Measurements from ENCODE around the gene ZSCAN2.

The ZSCAN2 gene

GRCh38 chr15:84669726-84670125 is 68.9 kb downstream of the ZSCAN2 start:
- DNase-seq (ENCODE audit: low read depth, low spot score) = no peak

- DNase-seq (ENCODE audit: low read depth, low spot score) = no peak
Measured at GRCh38 chr15:84671211-84671610, 70.4 kb downstream of the ZSCAN2 start.
